SK-N-SH treated with all-trans-retinoic acid at 6 μM for 48 hours (cell line): ENCODE results near the gene PPP1R7.

Experiments used
- ATAC-seq: fragments of 200-7000 bp; cut with Tn5 transposase; 3 replicates; pipeline ENCODE4 v1.9.1; 2020; ENCODE audit warnings: mild to moderate bottlenecking, moderate library complexity
- ARNTL ChIP-seq: fragments of 450-650 bp; formaldehyde crosslinking; IDR thresholded peaks from 2 replicates; pipeline ENCODE4 v1.5.0; 2020; ENCODE audit warnings: low read depth, mild to moderate bottlenecking, moderate library complexity, borderline replicate concordance
- ESRRG ChIP-seq: fragments of 250-450 bp; sonication (Bioruptor Pico); IDR thresholded peaks from 2 replicates; pipeline ENCODE4 v1.6.1; 2021; ENCODE audit warnings: mild to moderate bottlenecking
- GLIS3 ChIP-seq: fragments of 250-450 bp; sonication (Bioruptor Pico); IDR thresholded peaks from 2 replicates; pipeline ENCODE4 v1.5.0; 2020; ENCODE audit warnings: mild to moderate bottlenecking, moderate library complexity
- ISL1 ChIP-seq: fragments of 250-450 bp; sonication (Bioruptor Pico); IDR thresholded peaks from 2 replicates; pipeline ENCODE4 v2.1.2; 2022; ENCODE audit warnings: mild to moderate bottlenecking, moderate library complexity
- OSR1 ChIP-seq: fragments of 250-450 bp; sonication (Bioruptor Pico); IDR thresholded peaks from 2 replicates; pipeline ENCODE4 v1.8.0; 2022; ENCODE audit warnings: moderate library complexity, mild to moderate bottlenecking, inconsistent platforms
- PPARA ChIP-seq: fragments of 250-450 bp; sonication (Bioruptor Pico); IDR thresholded peaks from 2 replicates; pipeline ENCODE4 v1.5.0; 2020; ENCODE audit warnings: mild to moderate bottlenecking, borderline replicate concordance
- RARB ChIP-seq: fragments of 250-450 bp; sonication (Bioruptor Pico); IDR thresholded peaks from 2 replicates; pipeline ENCODE4 v1.8.0; 2021; ENCODE audit warnings: mild to moderate bottlenecking, moderate library complexity
- TOX ChIP-seq: fragments of 250-450 bp; sonication (Bioruptor Pico); IDR thresholded peaks from 2 replicates; pipeline ENCODE4 v1.8.0; 2021; ENCODE audit warnings: mild to moderate bottlenecking, moderate library complexity, borderline replicate concordance
- ZC3H10 ChIP-seq: fragments of 250-450 bp; sonication (Bioruptor Pico); IDR thresholded peaks from 2 replicates; pipeline ENCODE4 v1.5.1; 2021; ENCODE audit warnings: mild to moderate bottlenecking, moderate library complexity
- ZFP3 ChIP-seq: fragments of 250-450 bp; sonication (Bioruptor Pico); IDR thresholded peaks from 2 replicates; pipeline ENCODE4 v1.5.0; 2020; ENCODE audit warnings: mild to moderate bottlenecking, moderate library complexity
- ZFP30 ChIP-seq: fragments of 450-650 bp; formaldehyde crosslinking; IDR thresholded peaks from 2 replicates; pipeline ENCODE4 v1.5.0; 2022; ENCODE audit warnings: mild to moderate bottlenecking, moderate library complexity
- ZNF565 ChIP-seq: fragments of 450-650 bp; formaldehyde crosslinking; conservative IDR thresholded peaks from 2 replicates; pipeline ENCODE4 v1.5.0; 2020; ENCODE audit warnings: low read depth, mild to moderate bottlenecking, moderate library complexity
- ZNF70 ChIP-seq: fragments of 450-650 bp; formaldehyde crosslinking; IDR thresholded peaks from 2 replicates; pipeline ENCODE4 v1.5.0; 2020; ENCODE audit warnings: mild to moderate bottlenecking, moderate library complexity
- TF ChIP-seq, protein P1 (sequence below): fragments of 250-450 bp; sonication (Bioruptor Pico); IDR thresholded peaks from 2 replicates; pipeline ENCODE4 v1.8.0; 2021; ENCODE audit warnings: low read depth, mild to moderate bottlenecking, moderate library complexity, borderline replicate concordance
- TF ChIP-seq, protein P2 (sequence below): fragments of 250-450 bp; sonication (Bioruptor Pico); IDR thresholded peaks from 2 replicates; pipeline ENCODE4 v1.5.0; 2020; ENCODE audit warnings: mild to moderate bottlenecking, moderate library complexity
- TF ChIP-seq, protein P3 (sequence below): fragments of 250-450 bp; sonication (Bioruptor Pico); IDR thresholded peaks from 2 replicates; pipeline ENCODE4 v1.5.1; 2020; ENCODE audit warnings: low read depth, mild to moderate bottlenecking, moderate library complexity
- TF ChIP-seq, protein P4 (sequence below): fragments of 250-450 bp; sonication (Bioruptor Pico); IDR thresholded peaks from 2 replicates; pipeline ENCODE4 v1.5.1; 2021; ENCODE audit warnings: mild to moderate bottlenecking, moderate library complexity
- TF ChIP-seq, protein P5 (sequence below): fragments of 250-450 bp; sonication (Bioruptor Pico); IDR thresholded peaks from 2 replicates; pipeline ENCODE4 v1.8.0; 2020; ENCODE audit warnings: mild to moderate bottlenecking, moderate library complexity, borderline replicate concordance

Gene PPP1R7

DNA sequence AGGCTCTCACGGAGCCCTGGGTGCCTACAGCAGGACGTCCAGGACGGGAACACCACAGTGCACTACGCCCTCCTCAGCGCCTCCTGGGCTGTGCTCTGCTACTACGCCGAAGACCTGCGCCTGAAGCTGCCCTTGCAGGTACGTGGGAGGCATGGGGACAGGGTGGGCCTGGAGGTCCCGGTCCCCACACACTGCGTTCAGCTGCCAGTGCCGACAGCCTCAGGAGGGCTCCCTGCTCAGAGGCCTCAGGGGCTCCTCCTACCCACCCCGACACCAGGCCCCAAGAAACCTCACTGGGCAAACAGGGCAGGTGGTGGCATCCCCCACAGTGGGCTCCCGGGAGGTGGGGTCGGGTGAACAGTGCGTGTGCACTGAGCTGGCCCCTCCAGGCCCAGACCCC, 49.0 kb downstream of the PPP1R7 start:
- TF ChIP-seq ISL1 (CRISPR knock-in tag) (no peak), TOX (CRISPR knock-in tag) (no peak), ZFP3 (CRISPR knock-in tag) (no peak), ZNF565 (CRISPR knock-in tag) (no peak), RARB (no peak), ZFP30 (CRISPR knock-in tag) (no peak), ZNF70 (no peak), OSR1 (CRISPR knock-in tag) (no peak), ZC3H10 (CRISPR knock-in tag) (no peak), ESRRG (CRISPR knock-in tag) (no peak)
- TF ChIP-seq, protein P1, sequence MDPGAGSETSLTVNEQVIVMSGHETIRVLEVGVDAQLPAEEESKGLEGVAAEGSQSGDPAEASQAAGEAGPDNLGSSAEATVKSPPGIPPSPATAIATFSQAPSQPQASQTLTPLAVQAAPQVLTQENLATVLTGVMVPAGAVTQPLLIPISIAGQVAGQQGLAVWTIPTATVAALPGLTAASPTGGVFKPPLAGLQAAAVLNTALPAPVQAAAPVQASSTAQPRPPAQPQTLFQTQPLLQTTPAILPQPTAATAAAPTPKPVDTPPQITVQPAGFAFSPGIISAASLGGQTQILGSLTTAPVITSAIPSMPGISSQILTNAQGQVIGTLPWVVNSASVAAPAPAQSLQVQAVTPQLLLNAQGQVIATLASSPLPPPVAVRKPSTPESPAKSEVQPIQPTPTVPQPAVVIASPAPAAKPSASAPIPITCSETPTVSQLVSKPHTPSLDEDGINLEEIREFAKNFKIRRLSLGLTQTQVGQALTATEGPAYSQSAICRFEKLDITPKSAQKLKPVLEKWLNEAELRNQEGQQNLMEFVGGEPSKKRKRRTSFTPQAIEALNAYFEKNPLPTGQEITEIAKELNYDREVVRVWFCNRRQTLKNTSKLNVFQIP (CRISPR knock-in tag): no peak
- TF ChIP-seq, protein P2, sequence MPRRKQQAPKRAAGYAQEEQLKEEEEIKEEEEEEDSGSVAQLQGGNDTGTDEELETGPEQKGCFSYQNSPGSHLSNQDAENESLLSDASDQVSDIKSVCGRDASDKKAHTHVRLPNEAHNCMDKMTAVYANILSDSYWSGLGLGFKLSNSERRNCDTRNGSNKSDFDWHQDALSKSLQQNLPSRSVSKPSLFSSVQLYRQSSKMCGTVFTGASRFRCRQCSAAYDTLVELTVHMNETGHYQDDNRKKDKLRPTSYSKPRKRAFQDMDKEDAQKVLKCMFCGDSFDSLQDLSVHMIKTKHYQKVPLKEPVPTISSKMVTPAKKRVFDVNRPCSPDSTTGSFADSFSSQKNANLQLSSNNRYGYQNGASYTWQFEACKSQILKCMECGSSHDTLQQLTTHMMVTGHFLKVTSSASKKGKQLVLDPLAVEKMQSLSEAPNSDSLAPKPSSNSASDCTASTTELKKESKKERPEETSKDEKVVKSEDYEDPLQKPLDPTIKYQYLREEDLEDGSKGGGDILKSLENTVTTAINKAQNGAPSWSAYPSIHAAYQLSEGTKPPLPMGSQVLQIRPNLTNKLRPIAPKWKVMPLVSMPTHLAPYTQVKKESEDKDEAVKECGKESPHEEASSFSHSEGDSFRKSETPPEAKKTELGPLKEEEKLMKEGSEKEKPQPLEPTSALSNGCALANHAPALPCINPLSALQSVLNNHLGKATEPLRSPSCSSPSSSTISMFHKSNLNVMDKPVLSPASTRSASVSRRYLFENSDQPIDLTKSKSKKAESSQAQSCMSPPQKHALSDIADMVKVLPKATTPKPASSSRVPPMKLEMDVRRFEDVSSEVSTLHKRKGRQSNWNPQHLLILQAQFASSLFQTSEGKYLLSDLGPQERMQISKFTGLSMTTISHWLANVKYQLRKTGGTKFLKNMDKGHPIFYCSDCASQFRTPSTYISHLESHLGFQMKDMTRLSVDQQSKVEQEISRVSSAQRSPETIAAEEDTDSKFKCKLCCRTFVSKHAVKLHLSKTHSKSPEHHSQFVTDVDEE: no peak
- TF ChIP-seq, protein P3, sequence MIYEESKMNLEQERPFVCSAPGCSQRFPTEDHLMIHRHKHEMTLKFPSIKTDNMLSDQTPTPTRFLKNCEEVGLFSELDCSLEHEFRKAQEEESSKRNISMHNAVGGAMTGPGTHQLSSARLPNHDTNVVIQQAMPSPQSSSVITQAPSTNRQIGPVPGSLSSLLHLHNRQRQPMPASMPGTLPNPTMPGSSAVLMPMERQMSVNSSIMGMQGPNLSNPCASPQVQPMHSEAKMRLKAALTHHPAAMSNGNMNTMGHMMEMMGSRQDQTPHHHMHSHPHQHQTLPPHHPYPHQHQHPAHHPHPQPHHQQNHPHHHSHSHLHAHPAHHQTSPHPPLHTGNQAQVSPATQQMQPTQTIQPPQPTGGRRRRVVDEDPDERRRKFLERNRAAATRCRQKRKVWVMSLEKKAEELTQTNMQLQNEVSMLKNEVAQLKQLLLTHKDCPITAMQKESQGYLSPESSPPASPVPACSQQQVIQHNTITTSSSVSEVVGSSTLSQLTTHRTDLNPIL: no peak
- ATAC-seq: no peak

DNA sequence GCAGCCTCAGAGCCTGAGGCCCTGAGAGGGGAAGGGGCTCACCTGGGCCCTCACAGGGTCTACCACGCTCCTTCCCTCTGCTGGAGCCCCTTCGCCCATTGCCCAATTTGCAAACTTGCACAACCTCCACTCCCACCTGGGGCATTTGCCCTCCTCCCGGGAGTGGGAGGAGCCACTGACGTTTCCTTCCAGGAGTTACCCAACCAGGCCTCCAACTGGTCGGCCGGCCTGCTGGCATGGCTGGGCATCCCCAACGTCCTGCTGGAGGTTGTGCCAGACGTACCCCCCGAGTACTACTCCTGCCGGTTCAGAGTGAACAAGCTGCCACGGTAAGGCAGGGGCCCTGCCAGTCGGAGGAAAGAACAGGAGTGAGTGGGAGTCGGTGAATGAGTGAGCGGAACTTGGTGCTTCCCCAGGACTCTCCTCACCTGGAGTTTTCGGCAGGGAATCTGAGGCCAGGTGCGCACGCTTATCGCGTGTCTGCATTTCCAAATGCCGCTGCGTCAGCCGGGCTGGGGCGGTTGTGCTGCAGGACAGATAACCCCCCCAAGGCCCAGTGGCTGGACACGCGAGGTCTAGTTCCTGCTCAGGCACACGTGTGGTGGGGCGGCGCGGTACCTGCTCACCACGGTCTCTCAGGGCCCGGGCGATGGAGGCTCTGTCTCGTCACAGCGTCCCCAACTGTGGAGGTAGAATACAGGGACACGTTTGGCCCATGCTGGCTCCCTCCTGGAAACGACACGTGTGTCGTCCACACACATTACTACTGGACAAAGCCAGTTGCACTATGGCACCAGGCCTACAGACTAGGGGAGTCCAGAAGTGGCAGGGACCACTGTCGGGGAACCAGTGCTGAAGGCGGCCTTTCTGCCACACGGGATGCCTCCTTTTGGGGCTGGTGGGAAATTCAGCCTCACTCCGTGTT, 49.9 kb downstream of the PPP1R7 start:
- no peak for TF ChIP-seq ZFP3 (CRISPR knock-in tag)
- TF ChIP-seq OSR1 (CRISPR knock-in tag): no peak
- TF ChIP-seq, protein P1 (CRISPR knock-in tag): no peak
- no peak for TF ChIP-seq GLIS3
- no peak for TF ChIP-seq ARNTL (CRISPR knock-in tag)
- TF ChIP-seq, protein P4, sequence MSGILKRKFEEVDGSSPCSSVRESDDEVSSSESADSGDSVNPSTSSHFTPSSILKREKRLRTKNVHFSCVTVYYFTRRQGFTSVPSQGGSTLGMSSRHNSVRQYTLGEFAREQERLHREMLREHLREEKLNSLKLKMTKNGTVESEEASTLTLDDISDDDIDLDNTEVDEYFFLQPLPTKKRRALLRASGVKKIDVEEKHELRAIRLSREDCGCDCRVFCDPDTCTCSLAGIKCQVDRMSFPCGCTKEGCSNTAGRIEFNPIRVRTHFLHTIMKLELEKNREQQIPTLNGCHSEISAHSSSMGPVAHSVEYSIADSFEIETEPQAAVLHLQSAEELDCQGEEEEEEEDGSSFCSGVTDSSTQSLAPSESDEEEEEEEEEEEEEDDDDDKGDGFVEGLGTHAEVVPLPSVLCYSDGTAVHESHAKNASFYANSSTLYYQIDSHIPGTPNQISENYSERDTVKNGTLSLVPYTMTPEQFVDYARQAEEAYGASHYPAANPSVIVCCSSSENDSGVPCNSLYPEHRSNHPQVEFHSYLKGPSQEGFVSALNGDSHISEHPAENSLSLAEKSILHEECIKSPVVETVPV: no peak
- TF ChIP-seq TOX (CRISPR knock-in tag): no peak
- no peak for TF ChIP-seq PPARA
- TF ChIP-seq ZNF70: no peak
- TF ChIP-seq, protein P2: no peak
- TF ChIP-seq ZNF565 (CRISPR knock-in tag): no peak
- no peak for TF ChIP-seq RARB
- TF ChIP-seq, protein P5, sequence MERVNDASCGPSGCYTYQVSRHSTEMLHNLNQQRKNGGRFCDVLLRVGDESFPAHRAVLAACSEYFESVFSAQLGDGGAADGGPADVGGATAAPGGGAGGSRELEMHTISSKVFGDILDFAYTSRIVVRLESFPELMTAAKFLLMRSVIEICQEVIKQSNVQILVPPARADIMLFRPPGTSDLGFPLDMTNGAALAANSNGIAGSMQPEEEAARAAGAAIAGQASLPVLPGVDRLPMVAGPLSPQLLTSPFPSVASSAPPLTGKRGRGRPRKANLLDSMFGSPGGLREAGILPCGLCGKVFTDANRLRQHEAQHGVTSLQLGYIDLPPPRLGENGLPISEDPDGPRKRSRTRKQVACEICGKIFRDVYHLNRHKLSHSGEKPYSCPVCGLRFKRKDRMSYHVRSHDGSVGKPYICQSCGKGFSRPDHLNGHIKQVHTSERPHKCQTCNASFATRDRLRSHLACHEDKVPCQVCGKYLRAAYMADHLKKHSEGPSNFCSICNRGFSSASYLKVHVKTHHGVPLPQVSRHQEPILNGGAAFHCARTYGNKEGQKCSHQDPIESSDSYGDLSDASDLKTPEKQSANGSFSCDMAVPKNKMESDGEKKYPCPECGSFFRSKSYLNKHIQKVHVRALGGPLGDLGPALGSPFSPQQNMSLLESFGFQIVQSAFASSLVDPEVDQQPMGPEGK (CRISPR knock-in tag): no peak
- TF ChIP-seq ESRRG (CRISPR knock-in tag): no peak
- TF ChIP-seq, all 23 proteins: peak for 0
- ATAC-seq: no peak
